Measurements from ENCODE around the gene SDK1.
A peak's percentile ranks its signal among the peaks of the same experiment; 100 is the strongest.
"Not testable (repeated sequence)": the region's sequence is repeated elsewhere in the genome, so short reads cannot be mapped to it uniquely, and the experiment has no call there.

The SDK1 gene

DNA sequence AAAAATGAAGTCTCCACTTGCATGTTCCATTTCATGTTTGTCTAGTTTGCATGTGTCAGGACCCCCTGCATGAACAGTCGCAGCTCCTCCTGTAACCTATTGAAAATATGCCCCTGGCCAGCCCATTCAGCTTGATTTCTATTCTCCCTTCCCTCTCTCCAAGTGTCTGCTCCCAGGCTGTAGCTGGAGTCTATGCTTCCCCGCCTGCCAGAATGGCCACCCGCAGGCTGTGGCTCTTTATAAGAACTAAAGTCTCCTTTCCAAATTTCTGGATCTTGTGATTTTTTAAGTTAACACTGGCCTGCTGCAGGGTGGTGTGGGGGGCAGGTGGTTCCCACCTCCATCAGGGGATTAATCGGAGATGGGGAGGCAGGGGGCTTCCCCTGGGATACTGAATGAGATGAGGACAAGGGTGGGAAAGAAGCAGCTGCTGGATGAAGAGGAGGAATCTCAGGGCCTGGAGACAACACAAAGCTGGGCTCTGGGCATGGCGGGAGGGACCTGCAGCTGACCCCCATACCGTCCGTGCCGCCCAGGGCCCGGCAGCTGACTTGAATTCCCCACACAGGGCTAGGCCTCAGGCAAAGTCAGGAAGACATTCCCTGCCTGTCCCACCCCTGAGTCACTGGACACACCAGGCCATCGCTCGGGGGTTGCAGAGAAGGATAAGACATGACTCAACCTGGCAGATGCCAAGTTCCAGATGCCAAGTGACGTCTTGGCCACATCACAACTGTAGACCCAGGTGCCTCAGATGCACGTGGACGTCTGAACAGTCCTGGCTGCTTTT lies 981.6 kb downstream of the SDK1 start:
- DNase-seq (ENCODE audit: low spot score) = no peak

DNA sequence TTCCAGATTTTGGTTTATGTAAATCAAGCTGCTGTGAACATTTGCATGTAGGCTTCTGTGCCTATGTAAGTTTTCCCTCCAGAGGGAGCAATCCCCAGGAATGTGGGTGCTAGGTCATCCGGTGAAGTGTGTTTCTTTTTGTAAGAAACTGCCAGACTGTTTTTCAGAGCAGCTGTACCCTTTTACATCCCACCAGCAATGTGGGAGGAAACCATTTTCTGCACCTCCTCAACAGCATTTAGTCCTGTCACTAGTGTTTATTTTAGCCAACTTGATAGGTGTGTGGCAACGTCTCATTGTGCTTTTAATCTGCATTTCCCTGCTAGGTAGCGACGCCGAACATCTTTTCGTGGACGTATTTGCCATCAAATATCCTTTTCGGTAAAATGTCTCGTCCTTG lies 985.3 kb downstream of the SDK1 start:
- DNase-seq (ENCODE audit: low spot score) = peak; percentile 38

DNA sequence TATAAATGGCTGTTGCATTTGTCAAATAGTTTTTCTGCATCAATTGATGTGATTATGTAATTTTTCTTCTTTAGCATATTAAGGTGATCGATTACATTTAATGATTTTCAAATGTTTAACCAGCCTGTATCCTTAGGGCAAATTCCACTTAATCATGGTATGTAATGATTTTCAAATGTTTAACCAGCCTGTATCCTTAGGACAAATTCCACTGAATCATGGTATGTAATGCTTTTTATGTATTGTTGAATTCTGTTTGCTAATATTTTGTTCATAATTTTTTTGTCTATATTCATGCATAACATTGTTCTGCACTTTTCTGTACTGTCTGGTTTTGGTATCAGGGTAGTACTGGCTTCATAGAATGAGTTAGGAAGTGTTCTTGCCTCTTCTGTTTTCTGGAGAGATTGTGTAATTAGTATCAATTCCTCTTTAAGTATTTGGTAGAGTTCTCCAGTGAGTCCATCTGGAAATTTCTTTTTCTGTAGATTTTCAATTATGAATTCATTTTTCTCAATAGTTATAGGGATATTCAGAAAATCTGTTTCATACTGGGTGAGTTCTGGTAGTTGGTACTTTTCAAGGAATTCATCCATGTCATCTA lies 987.8 kb downstream of the SDK1 start:
- no peak for DNase-seq (ENCODE audit: low spot score)

DNA sequence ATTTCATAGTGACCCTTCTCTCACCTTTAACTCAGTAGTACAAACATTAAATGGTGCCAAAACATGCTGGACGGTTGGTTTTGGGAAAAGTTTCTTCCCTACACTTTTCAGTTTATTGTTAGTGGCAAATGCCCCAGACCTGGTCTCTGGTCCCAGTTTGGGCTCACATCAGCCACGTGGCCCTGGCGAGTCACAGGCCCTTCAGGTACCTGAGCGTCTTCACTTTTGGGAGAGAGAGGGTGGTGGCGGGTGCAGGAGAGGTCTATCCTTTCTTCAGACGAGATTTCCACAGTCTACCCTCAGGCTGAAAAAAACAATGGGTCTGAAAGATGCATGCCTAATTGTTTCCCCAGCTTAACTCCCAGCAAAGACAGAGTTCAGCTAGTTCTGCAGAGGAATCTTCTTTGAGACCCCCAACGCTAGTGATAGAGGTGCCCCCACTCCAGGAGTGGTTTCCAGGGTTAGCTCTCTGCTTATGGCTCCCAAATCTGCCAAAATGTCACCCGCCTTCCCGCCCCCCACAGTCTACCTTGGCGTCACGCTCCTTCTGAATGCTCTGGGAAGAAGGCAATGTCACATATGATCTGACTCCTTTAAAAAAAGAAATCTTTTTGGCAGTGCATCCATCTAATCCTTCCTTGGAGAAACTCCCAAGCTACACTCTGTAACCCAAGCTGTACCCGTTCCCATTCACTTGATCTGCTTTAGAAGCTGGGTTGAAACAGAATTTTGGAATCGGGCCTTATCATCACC lies 996.3 kb downstream of the SDK1 start:
- no peak for DNase-seq (ENCODE audit: low spot score)

DNA sequence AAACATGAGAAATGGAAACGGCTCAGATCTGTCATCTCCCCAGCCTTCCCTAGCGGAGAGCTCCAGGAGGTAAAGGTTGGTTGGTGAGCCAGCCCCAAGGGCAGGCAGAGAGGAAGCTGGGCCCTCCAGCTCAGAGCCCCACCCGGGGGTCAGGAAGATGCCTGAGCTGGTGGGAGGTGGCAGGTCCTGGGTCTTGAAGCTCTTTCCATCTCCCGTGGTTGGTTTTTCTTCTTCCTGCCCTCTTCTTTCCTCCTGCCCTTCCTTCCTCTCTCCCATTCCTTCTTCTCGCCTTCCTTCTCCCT lies 996.8 kb downstream of the SDK1 start:
- DNase-seq (ENCODE audit: low spot score) = no peak

DNA sequence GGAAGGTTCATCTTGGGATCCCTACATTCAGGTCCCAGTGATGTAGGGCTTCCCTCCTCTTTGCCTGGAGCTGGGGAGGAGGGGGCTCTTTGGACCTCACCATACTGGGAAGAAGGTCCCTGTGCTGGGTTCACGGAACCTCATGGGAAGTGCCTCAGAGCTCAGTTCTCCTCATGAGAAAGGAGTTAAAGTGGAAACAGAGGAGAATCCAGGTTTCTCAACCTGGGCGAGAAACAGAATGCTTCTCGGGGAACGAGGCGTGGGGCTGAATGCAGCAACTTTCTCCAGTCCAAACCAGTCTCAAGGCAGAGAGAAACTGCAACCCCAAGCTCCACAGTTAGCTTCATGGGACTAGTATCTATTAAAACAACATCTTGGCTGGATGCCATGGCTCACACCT lies 998.4 kb downstream of the SDK1 start:
- DNase-seq (ENCODE audit: low spot score) = no peak

DNA sequence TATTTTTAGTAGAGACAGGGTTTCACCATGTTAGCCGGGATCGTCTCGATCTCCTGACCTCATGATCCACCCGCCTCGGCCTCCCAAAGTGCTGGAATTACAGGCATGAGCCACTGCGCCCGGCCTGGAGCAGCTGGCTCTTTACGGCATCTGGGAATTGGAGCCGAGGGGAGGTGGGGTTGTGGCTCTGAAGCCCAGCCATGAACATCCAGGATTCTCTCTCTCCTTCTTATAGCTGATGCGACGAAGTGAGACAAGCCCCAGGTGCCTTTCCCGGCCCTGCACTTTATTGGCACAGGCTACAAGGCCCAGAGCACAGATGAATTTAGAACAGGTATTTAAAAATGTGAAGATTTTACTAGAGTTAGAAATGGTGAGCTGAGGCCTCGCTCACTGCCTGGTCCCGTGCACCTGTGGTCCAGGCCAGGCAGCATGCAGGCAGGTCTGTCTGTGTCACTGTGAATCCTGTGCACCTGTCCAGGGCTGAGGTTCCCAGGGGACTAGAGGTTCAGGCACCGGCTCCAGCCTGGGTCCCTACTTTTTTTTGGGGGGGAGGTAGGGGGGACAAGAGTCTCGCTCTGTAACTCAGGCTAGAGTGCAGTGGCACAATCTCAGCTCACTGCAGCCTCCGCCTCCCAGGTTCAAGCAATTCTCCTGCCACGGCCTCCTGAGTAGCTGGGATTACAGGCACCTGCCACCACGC lies 1001.3 kb downstream of the SDK1 start:
- DNase-seq (ENCODE audit: low spot score) = no peak

DNA sequence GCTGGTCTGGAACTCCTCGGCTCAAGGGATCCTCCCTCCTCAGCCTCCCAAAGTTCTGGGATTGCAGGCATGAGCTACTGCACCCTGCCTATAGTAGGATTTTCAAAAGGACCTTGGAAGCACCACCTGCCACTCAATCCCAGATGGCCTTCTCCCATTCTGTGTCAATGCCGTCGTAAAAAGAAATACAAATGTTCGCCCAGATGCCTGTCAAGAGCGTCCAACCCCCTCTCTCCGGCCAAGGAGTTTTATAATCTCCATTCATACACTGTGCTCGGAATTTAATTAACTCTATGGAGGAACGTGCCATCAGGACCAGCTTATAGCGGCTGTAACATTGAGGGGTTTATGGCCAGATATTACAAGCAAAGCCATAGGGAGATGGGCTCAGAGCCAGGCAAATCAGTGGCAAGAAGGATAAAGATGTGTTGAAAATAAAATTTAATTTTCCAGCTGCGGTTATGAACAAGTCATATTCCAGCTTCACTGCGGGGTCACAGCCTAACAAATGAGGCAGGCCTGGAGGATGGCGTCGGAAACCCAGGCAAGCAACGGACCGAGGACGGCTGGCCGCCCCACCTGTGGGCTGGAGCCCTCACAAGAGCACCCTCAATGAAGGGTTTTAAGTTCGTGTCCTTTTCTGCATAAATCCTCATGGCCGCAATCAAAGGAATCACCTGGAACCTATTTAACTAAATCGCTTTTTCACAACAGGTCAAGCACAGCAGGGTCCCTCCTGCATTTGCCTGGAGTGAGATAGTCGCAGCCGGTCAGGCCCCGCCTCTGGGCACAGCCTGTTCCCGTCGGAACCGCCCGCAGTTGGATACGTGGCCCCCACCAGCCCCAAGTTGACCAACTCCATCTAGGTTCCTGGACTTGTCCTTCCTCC lies 1006.5 kb downstream of the SDK1 start:
- no peak for DNase-seq (ENCODE audit: low spot score)

DNA sequence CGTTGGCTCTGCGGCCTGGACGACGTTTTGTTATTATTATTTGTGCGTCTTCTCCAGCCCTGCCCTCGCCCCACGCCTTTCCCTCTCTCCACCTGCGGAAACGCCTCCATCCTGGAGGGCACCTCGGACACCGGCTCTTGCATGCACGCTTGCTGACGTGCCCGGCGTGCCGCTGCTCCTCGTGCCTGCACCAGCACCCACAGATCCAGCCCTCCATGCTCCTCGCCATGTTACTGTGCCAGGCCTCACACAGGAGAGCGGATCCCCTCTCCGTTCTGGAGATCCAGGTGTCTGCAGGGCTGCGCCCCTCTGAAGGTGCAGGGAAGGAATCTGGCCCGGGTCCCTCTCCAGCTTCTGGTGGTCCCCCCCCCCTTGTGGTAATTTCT lies 1007.1 kb downstream of the SDK1 start:
- DNase-seq (ENCODE audit: low spot score) = no peak

DNA sequence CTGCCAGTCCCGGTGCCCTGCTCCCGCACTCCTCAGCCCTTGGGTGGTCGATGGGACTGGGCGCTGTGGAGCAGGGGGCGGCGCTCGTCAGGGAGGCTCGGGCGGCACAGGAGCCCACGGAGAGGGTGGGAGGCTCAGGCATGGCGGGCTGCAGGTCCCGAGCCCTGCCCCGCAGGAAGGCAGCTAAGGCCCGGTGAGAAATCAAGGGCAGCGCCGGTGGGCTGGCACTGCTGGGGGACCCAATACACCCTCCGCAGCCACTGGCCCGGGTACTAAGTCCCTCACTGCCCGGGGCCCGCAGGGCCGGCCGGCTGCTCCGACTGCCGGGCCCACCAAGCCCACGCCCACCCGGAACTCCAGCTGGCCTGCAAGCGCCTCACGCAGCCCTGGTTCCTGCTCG lies 1012.9 kb downstream of the SDK1 start:
- not testable (repeated sequence) for DNase-seq (ENCODE audit: low spot score)

DNA sequence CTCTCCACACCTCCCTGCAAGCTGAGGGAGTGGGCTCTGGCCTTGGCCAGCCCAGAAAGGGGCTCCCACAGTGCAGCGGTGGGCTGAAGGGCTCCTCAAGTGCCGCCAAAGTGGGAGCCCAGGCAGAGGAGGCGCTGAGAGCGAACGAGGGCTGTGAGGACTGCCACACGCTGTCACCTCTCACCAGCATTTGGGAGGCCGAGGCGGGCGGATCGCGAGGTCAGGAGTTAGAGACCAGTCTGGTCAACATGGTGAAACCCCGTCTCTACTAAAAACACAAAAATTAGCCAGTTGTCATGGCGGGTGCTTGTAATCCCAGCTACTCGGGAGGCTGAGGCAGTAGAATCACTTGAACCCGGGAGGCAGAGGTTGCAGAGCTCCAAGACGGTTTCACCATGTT lies 1013.3 kb downstream of the SDK1 start:
- DNase-seq (ENCODE audit: low spot score) = not testable (repeated sequence)
